AG10803 (cell line): Measurements from ENCODE around the gene FANK1.

Experiments used
- DNase-seq: peaks from one replicate; pipeline ENCODE4 v3.0.0; 2010; ENCODE audit warnings: low read depth
- H3K4me3 ChIP-seq: 2 replicates; pipeline ENCODE4 v1.5.1; 2011; ENCODE audit warnings: mild to moderate bottlenecking, low read length, control low read depth
- TF ChIP-seq, protein P1 (sequence below): conservative IDR thresholded peaks from 2 replicates; pipeline ENCODE4 v1.5.1; 2011; ENCODE audit warnings: mild to moderate bottlenecking, low read length, control low read depth, inconsistent platforms

FANK1 gene

DNA sequence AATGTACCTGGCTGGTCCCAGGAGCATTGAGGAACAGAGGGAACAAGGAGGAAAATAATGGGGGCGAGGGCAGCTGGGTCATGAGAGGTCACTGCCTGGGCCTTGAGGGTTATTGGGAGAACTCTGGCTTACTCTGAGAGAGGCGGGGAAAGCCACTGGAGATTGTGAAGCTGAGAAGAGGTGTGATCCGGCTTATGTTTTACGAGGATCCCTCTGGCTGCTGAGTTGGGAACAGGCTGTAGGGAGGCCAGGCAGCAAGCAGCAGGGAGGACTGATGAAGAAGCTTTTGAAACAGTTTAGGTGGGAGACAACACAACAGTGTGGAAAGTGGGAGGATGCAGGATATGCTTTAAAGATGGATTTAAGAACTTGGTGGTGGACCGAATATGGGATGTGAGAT is 87.3 kb downstream of the FANK1 start:
- TF ChIP-seq, protein P1, sequence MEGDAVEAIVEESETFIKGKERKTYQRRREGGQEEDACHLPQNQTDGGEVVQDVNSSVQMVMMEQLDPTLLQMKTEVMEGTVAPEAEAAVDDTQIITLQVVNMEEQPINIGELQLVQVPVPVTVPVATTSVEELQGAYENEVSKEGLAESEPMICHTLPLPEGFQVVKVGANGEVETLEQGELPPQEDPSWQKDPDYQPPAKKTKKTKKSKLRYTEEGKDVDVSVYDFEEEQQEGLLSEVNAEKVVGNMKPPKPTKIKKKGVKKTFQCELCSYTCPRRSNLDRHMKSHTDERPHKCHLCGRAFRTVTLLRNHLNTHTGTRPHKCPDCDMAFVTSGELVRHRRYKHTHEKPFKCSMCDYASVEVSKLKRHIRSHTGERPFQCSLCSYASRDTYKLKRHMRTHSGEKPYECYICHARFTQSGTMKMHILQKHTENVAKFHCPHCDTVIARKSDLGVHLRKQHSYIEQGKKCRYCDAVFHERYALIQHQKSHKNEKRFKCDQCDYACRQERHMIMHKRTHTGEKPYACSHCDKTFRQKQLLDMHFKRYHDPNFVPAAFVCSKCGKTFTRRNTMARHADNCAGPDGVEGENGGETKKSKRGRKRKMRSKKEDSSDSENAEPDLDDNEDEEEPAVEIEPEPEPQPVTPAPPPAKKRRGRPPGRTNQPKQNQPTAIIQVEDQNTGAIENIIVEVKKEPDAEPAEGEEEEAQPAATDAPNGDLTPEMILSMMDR: no peak
- DNase-seq: no peak
- H3K4me3 ChIP-seq: no peak overlapping the region

DNA sequence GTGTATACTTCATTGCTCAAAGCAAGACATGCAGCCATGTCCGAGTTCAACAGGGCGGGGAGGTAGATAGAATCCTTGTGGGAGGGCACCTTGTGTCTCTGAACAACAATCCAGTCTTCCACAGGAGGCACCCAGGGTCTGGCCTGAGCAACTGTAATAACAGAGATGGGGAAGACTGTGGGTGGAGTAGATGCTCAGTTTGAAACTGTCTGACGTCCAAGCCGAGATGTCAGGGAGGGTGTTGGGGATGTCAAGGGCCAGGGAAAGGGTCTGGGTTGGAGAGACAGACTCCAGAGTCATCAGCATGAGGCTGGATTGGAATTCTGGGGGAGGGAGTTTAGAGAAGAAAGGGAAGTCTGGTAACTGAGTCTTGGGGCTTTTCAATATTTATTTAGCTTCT is 88.0 kb downstream of the FANK1 start:
- no peak overlapping the region for H3K4me3 ChIP-seq
- DNase-seq: no peak
- TF ChIP-seq, protein P1: no peak

DNA sequence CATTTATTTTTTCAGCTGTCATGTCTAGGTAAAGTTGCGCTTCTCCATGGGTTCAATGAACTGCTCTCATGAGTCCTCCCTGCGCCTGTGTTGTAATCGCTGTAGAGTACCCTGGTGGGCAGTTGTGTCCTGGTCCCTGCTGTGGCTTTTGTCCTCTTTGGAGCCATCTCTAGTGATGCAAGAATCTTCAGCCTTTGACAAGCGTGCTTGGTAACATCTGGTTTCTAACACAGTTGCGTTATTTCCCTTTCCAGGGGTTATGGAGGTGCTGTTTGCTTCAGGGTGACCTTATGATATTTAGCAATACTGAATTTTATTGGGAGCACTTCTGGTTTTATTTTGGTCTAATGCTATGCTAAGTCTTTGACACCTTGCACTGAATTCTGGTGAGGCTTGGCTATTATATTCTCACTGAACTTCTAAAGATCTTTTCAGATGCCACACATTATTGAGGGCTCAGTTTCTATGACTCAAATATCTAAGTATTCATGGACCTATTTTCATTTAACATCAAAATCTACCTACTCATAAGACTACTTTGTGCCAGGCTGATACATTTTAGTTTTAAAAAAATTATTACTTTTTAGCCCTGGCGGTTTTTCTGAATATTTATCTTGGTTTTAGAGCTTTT is 88.6 kb downstream of the FANK1 start:
- TF ChIP-seq, protein P1: no peak
- H3K4me3 ChIP-seq: no peak overlapping the region
- peak; percentile 12 for DNase-seq

DNA sequence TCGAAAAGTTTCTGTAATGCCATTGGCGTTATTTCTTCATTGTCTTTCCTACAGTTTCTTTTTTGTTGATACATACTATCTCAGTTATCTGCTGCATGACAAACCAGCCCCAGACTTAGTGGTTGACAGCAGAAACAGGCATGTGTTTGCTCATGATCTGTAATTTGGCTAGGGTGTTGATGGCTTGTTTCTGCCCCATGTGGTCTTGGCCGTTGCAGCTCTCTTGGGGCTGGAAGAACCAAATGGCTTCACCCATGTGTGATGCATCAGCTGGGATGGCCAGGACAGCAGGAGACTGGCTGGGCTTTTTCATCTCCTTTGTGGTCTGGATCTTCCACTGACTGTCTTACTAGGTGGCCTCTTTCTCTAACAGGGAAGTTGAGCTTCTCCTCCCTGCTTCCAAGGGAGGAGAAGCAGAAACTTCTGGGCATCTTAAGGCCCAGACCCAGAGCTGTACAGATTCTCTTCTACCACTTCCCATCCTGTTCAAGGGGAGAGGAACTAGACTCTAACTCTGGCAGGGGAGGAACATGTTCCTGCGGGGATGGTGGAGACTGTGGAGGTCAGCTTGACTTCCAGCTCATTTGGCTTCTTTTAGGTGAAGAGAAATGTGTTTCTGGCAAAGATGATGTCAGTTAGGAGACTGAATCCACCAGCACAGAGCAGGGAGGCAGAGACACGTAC is 89.3 kb downstream of the FANK1 start:
- TF ChIP-seq, protein P1: no peak
- no peak overlapping the region for H3K4me3 ChIP-seq
- DNase-seq: peak; percentile 49

DNA sequence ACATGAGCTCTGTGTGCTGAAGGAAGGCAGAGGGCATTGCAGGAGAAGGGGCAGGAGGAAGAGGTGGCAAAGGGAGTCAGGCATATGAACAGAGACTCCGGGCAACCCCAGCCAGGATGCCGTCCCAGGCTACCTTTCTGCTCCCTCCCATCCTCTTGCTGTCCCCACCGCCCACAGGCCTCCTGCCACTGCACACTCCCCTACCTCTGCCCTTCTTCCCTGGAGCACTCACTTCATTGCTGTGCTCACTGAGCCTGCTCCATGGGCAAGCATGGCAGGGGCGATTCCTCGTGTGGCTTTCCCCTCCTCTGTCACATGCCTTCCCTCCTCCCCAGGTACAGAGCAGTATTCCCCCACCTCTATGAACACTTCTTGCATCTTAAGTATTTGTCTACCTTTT is 93.4 kb downstream of the FANK1 start:
- DNase-seq: no peak
- TF ChIP-seq, protein P1: no peak
- no peak overlapping the region for H3K4me3 ChIP-seq

DNA sequence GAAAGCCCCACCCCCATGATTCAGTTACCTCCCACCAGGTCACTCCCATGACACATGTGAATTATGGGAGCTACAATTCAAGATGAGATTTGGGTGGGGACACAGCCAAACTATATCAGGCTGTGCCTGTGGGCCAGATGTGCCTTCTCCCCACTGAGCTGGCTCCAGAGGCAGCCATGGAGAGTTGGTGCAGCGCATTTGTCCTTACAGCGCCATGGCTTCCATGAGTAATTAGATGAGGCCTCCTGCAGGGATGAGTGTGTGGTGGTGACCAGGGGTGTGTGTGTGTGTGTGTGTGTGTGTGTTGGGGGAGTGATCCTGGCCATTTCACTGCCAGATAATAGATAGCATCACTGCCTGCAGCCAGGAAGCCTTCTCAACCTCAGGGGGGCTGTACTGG is 94.6 kb downstream of the FANK1 start:
- TF ChIP-seq, protein P1: no peak
- DNase-seq: no peak
- no peak overlapping the region for H3K4me3 ChIP-seq

DNA sequence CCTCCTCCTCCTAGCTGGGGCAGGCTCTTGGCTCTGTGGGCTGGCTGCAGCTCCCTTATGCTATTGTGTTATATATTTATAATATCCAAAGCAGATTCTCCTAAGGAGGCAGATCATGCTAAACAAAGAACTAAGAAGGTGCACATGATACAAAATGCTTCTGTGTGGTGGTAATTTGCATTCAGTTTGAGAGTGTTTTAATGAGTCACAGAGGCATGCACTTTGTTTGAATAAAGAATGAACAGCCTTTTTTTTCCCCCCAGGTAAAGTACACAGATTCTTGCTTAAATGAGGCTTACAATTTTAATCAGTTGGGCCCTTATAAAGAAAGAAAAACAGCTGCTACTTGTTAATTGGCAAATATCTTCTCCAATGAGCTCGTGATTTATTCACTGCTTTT is 95.0 kb downstream of the FANK1 start:
- no peak overlapping the region for H3K4me3 ChIP-seq
- TF ChIP-seq, protein P1: no peak
- DNase-seq: no peak
